ENCODE data around the gene FH. TPM values are rescaled to one million over a fixed set of nuclear protein-coding genes. Genes with fewer than 3 reads are reported as not detected.
A peak's percentile ranks its signal among the peaks of the same experiment; 100 is the strongest.

The FH gene
- total and polyA plus RNA-seq, 2 of the 13 experiments (the other 11 are each of a cell fraction or from before 2014, with no cell fraction given), result 39.2 to 152 TPM

GRCh38 chr1:241488739-241489138, 30.8 kb downstream of the FH start:
- H3K4me3 ChIP-seq (replicated peaks in 1 of 3; ENCODE audit: insufficient read depth in 1 of 3, low read depth in 2 of 3, low read length in 3 of 3), result no peak overlapping the region
- no peak overlapping the region for H2AFZ ChIP-seq (ENCODE audit: low read length)
- H3K36me3 ChIP-seq (replicated peaks in 1 of 2; ENCODE audit: control insufficient read depth in 1 of 2, insufficient read depth in 2 of 2, low read length in 2 of 2), result no peaks in the 10 kb centered on the region
- DNase-seq (ENCODE audit: low spot score) (no peak), ATAC-seq (no peak), FAIRE-seq (no peak)
- POLR2A ChIA-PET, result no interaction called here
- H3K4me1 ChIP-seq (ENCODE audit: insufficient read depth, low read length), result no peaks in the 10 kb centered on the region
- CTCF ChIA-PET (ENCODE audit: low intra/inter-chr PET ratio, low total read pairs), result no interaction called here
- no peaks in the 10 kb centered on the region for H3K27me3 ChIP-seq (ENCODE audit: control insufficient read depth in 1 of 2, insufficient read depth in 2 of 2, low read length in 2 of 2)
- H3K9me3 ChIP-seq (ENCODE audit: low read length), result no peaks in the 10 kb centered on the region
- no peak overlapping the region for H3K9ac ChIP-seq (ENCODE audit: insufficient read depth, low read depth, low read length)
- 12% methylated on average over 1 of the region's 1 CpG for WGBS (ENCODE audit: low lambda C conversion rate)
- no peak overlapping the region for H3K27ac ChIP-seq (ENCODE audit: extremely low read length, insufficient read depth, low read length)
- in situ Hi-C loops (cut with HindIII; ENCODE audit: extremely low pct_ligation_motif_present, low pct_unique_long_range_greater_than_20kb) (loop anchor here (10.0 to 25.0 kb wide), 2 partner anchors 601 to 754 kb away; no protein-coding TSS in a partner anchor), intact Hi-C loops (cut with micrococcal nuclease; ENCODE audit: unreplicated experiment) (no loop called here)
- no peak overlapping the region for H3K4me2 ChIP-seq (ENCODE audit: low read depth, low read length)
- H3K79me2 ChIP-seq (ENCODE audit: insufficient read depth, low read length), result no peaks in the 10 kb centered on the region
- no TSS peak for BruUV-seq (replicated peaks)
- TF ChIP-seq ZFP36L2 (CRISPR knock-in tag; IDR thresholded peaks at IDR 0.05) (no peak), MAFK (conservative IDR thresholded peaks at IDR 0.05 in 1 of 2, IDR thresholded peaks at IDR 0.05 in 1 of 2; ENCODE audit: low read length in 2 of 2) (peak; percentile 53 to 63; a peak in 3 of 4 replicates), ZZZ3 (CRISPR knock-in tag; IDR thresholded peaks at IDR 0.05; ENCODE audit: borderline replicate concordance) (no peak), MIXL1 (CRISPR knock-in tag; IDR thresholded peaks at IDR 0.05) (no peak)
- no peaks in the 10 kb centered on the region for H4K20me1 ChIP-seq (ENCODE audit: insufficient read depth, low read length)

DNA sequence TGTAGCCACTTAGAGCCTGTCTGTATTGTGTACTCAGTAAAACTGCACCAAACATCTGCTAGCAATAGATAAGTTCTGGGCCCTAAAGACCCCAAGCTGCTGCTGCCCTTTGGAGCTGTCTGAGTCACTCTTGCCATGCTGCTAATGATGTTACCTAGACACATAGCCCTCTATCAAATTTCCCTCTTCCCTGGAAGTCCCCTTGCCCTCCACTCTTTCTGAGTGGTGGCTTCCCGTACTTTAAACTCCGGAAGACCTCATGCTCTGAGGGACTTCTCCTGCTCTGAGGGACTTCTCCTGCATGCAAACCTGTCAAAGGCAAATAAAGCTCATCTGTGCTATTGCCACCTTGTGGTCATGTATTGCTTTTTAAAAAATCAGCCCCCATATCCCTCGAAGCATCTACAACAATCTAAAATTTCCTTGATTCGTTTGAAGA, 34.0 kb downstream of the FH start:
- Histone ChIP-seq H3K4me1 (ENCODE audit: insufficient read depth, low read length) (no peaks in the 10 kb centered on the region), H3K79me2 (ENCODE audit: insufficient read depth, low read length) (no peaks in the 10 kb centered on the region), H3K36me3 (replicated peaks in 1 of 2; ENCODE audit: control insufficient read depth in 1 of 2, insufficient read depth in 2 of 2, low read length in 2 of 2) (no peaks in the 10 kb centered on the region), H3K27me3 (ENCODE audit: control insufficient read depth in 1 of 2, insufficient read depth in 2 of 2, low read length in 2 of 2) (no peaks in the 10 kb centered on the region), H4K20me1 (ENCODE audit: insufficient read depth, low read length) (no peaks in the 10 kb centered on the region), H3K4me3 (replicated peaks in 1 of 3; ENCODE audit: insufficient read depth in 1 of 3, low read depth in 2 of 3, low read length in 3 of 3) (no peak overlapping the region), H3K9me3 (ENCODE audit: low read length) (no peaks in the 10 kb centered on the region), H3K27ac (ENCODE audit: extremely low read length, insufficient read depth, low read length) (no peak overlapping the region), H3K9ac (ENCODE audit: insufficient read depth, low read depth, low read length) (no peak overlapping the region), H2AFZ (ENCODE audit: low read length) (no peak overlapping the region), H3K4me2 (ENCODE audit: low read depth, low read length) (no peak overlapping the region)
- ChIA-PET POLR2A (no interaction called here), CTCF (ENCODE audit: low intra/inter-chr PET ratio, low total read pairs) (interaction anchor here (1.2 to 1.6 kb wide), 2 partner anchors 598 to 753 kb away, joined by 3 to 7 read pairs; no protein-coding TSS in a partner anchor)
- in situ Hi-C loops (cut with HindIII; ENCODE audit: extremely low pct_ligation_motif_present, low pct_unique_long_range_greater_than_20kb), result loop anchor here (10.0 to 25.0 kb wide), 2 partner anchors 598 to 751 kb away; no protein-coding TSS in a partner anchor
- TF ChIP-seq REL (CRISPR knock-in tag; conservative IDR thresholded peaks at IDR 0.05) (no peak), SIX4 (CRISPR knock-in tag; IDR thresholded peaks at IDR 0.05) (no peak), ZNF292 (CRISPR knock-in tag; IDR thresholded peaks at IDR 0.05; ENCODE audit: borderline replicate concordance, low read depth) (no peak), CEBPG (CRISPR knock-in tag; IDR thresholded peaks at IDR 0.05) (no peak), STAG1 (CRISPR knock-in tag; IDR thresholded peaks at IDR 0.05) (peak; percentile 39), SMC3 (IDR thresholded peaks at IDR 0.05; ENCODE audit: low read length) (peak; percentile 50; the same call in 1 of the 2 replicates), ZNF703 (CRISPR knock-in tag; IDR thresholded peaks at IDR 0.05; ENCODE audit: borderline replicate concordance) (no peak), THAP7 (CRISPR knock-in tag; IDR thresholded peaks at IDR 0.05) (no peak)
- TF ChIP-seq, protein P1, sequence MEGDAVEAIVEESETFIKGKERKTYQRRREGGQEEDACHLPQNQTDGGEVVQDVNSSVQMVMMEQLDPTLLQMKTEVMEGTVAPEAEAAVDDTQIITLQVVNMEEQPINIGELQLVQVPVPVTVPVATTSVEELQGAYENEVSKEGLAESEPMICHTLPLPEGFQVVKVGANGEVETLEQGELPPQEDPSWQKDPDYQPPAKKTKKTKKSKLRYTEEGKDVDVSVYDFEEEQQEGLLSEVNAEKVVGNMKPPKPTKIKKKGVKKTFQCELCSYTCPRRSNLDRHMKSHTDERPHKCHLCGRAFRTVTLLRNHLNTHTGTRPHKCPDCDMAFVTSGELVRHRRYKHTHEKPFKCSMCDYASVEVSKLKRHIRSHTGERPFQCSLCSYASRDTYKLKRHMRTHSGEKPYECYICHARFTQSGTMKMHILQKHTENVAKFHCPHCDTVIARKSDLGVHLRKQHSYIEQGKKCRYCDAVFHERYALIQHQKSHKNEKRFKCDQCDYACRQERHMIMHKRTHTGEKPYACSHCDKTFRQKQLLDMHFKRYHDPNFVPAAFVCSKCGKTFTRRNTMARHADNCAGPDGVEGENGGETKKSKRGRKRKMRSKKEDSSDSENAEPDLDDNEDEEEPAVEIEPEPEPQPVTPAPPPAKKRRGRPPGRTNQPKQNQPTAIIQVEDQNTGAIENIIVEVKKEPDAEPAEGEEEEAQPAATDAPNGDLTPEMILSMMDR (CRISPR knock-in tag; IDR thresholded peaks at IDR 0.05), result peak; percentile 59
- intact Hi-C loops (cut with micrococcal nuclease; ENCODE audit: unreplicated experiment), result loop anchor here (1.0 kb wide), 1 partner anchor 753 kb away; no protein-coding TSS in a partner anchor
- peak; percentile 59 for FAIRE-seq
- WGBS (ENCODE audit: low lambda C conversion rate), result 2% methylated on average over 4 of the region's 4 CpGs
- peak; percentile 25 for DNase-seq (ENCODE audit: low spot score)
- ATAC-seq, result peak; percentile 88
- no TSS peak for BruUV-seq (replicated peaks)
